Endothelial cell of umbilical vein (primary cell): Measurements from ENCODE around the gene PROZ. TPM values are rescaled to one million over a fixed set of nuclear protein-coding genes. Genes with fewer than 3 reads are reported as not detected.

ENCODE experiments used
- Bru-seq: library from RNA; stranded (reverse); fragments of 400-500 nt; gene quantifications from one replicate; lab custom pipeline; 2021; lab: Mats Ljungman, UMichigan
- BruChase-seq, 2 experiments: library from RNA; stranded (reverse); fragments of 400-500 nt; gene quantifications; one replicate each; lab custom pipeline; 2021; lab: Mats Ljungman, UMichigan
- BruUV-seq: library from RNA; stranded (reverse); fragments of 400-500 nt; replicated peaks from 2 replicates; lab custom pipeline; 2021; lab: Mats Ljungman, UMichigan
- CTCF ChIA-PET: fragments of 300-600, 350-600 bp; sonication (Branson Sonifier 250); formaldehyde crosslinking; loops from one replicate; lab custom pipeline; 2021; ENCODE audit warnings: antibody characterized with exemption, inconsistent platforms; lab: Charles Lee
- POLR2A ChIA-PET: fragments of 300-600, 350-600 bp; sonication (Branson Sonifier 250); formaldehyde crosslinking; loops from one replicate; lab custom pipeline; 2021; ENCODE audit warnings: antibody characterized with exemption, inconsistent platforms; lab: Charles Lee
- DNase-seq: peaks from one replicate; pipeline ENCODE4 v3.0.0-alpha.2; 2011; ENCODE audit warnings: low read depth, low spot score
- FAIRE-seq: peaks from 2 replicates; lab custom pipeline; 2011; peaks lifted over from hg19 to GRCh38; lab: Jason Lieb, UNC
- H2AFZ ChIP-seq: 2 replicates; pipeline ENCODE4 v1.6.0; 2012; ENCODE audit warnings: low read depth, low read length, control low read depth, inconsistent platforms
- H3K27ac ChIP-seq: 2 replicates; pipeline ENCODE4 v1.5.1; 2011; ENCODE audit warnings: low read depth, mild to moderate bottlenecking, control low read depth, low read length, moderate library complexity; ENCODE audit not compliant: insufficient read depth
- H3K27me3 ChIP-seq, 2 experiments: 2 replicates each; pipeline versions ENCODE4 v1.6.0 to v1.6.1; 2011; ENCODE audit warnings: low read length in 2 of 2, mixed read lengths in 1 of 2; ENCODE audit not compliant: control insufficient read depth in 2 of 2, insufficient read depth in 2 of 2
- H3K36me3 ChIP-seq, 2 experiments: 2 replicates in 1 of 2; 3 replicates in 1 of 2; pipeline ENCODE4 v1.5.1; 2011; ENCODE audit warnings: low read length in 2 of 2, mild to moderate bottlenecking in 1 of 2, moderate library complexity in 1 of 2; ENCODE audit not compliant: control insufficient read depth in 2 of 2, insufficient read depth in 2 of 2; ENCODE audit errors: extremely low read depth in 1 of 2
- H3K4me1 ChIP-seq: 3 replicates; pipeline ENCODE4 v1.5.1; 2011; ENCODE audit warnings: mild to moderate bottlenecking, low read length; ENCODE audit not compliant: control insufficient read depth, insufficient read depth; ENCODE audit errors: extremely low read depth
- H3K4me2 ChIP-seq: 2 replicates; pipeline ENCODE4 v1.6.1; 2011; ENCODE audit warnings: low read length, control low read depth, mixed read lengths; ENCODE audit not compliant: insufficient read depth
- H3K4me3 ChIP-seq, 3 experiments: fragments of 200-600 bp in 1 of 3; sonication (generic), shearing (Covaris generic) in 1 of 3; replicated peaks in 1 of 3; 2 replicates each; pipeline ENCODE4 v1.5.1; 2011 to 2016; ENCODE audit warnings: control low read depth in 3 of 3, low read length in 3 of 3, mild to moderate bottlenecking in 2 of 3, inconsistent platforms in 1 of 3, low read depth in 1 of 3, moderate library complexity in 1 of 3; ENCODE audit not compliant: insufficient read depth in 1 of 3
- H3K79me2 ChIP-seq: 2 replicates; pipeline ENCODE4 v1.6.0; 2012; ENCODE audit warnings: low read length, inconsistent platforms; ENCODE audit not compliant: control insufficient read depth, insufficient read depth
- H3K9ac ChIP-seq: replicated peaks from 2 replicates; pipeline ENCODE3; 2011; ENCODE audit warnings: low read length, control low read depth; ENCODE audit not compliant: insufficient read depth; ENCODE audit errors: extremely low read depth
- H3K9me1 ChIP-seq: replicated peaks from 3 replicates; pipeline ENCODE4 v1.6.0; 2011; ENCODE audit warnings: mild to moderate bottlenecking, low read length; ENCODE audit not compliant: control insufficient read depth, insufficient read depth; ENCODE audit errors: extremely low read depth
- H3K9me3 ChIP-seq: replicated peaks from 2 replicates; pipeline ENCODE4 v1.5.1; 2012; ENCODE audit warnings: low read length, inconsistent platforms; ENCODE audit not compliant: control insufficient read depth, insufficient read depth
- H4K20me1 ChIP-seq: replicated peaks from 2 replicates; pipeline ENCODE3; 2011; ENCODE audit warnings: mild to moderate bottlenecking, low read length; ENCODE audit not compliant: control insufficient read depth, insufficient read depth; ENCODE audit errors: extremely low read depth
- EZH2 ChIP-seq: IDR thresholded peaks from 2 replicates; pipeline ENCODE4 v1.6.1; 2012; ENCODE audit warnings: borderline replicate concordance, low read depth, mild to moderate bottlenecking, moderate library complexity, low read length, inconsistent platforms; ENCODE audit not compliant: severe bottlenecking
- FOS ChIP-seq: IDR thresholded peaks from 2 replicates; pipeline ENCODE4 v1.6.1; 2011; ENCODE audit warnings: mild to moderate bottlenecking, low read length, moderate library complexity, borderline replicate concordance; ENCODE audit not compliant: insufficient read depth
- GATA2 ChIP-seq: IDR thresholded peaks from 2 replicates; pipeline ENCODE4 v1.7.0; 2011; ENCODE audit warnings: low read depth, mild to moderate bottlenecking, moderate library complexity, mixed read lengths, low read length; ENCODE audit not compliant: insufficient read length, insufficient read depth
- JUN ChIP-seq: IDR thresholded peaks from 2 replicates; pipeline ENCODE4 v1.6.1; 2011; ENCODE audit warnings: borderline replicate concordance, low read depth; ENCODE audit not compliant: insufficient read length, insufficient read depth
- MYC ChIP-seq: IDR thresholded peaks from one replicate; pipeline ENCODE4 v1.6.1; 2011; ENCODE audit warnings: mild to moderate bottlenecking, low read depth, low read length
- POLR2A ChIP-seq: IDR thresholded peaks from 2 replicates; pipeline ENCODE4 v1.6.1; 2012; ENCODE audit warnings: low read depth, mild to moderate bottlenecking, control low read depth, low read length
- POLR2AphosphoS5 ChIP-seq: IDR thresholded peaks from 2 replicates; pipeline ENCODE4 v1.6.1; 2012; ENCODE audit warnings: low read depth, mild to moderate bottlenecking, control low read depth, low read length, moderate library complexity; ENCODE audit not compliant: insufficient read depth
- dilution Hi-C: fragments of 300-500 bp; cut with MboI; formaldehyde crosslinking; loops from one replicate; pipeline ENCODE4 v1.15.0; 2019; ENCODE audit warnings: low sequenced_read_pairs; ENCODE audit not compliant: extremely low pct_ligation_motif_present
- intact Hi-C: fragments of 100-400 bp; cut with micrococcal nuclease; formaldehyde crosslinking; loops from one replicate; pipeline ENCODE4 v1.10.0; 2022
- long read RNA-seq: library from polyadenylated mRNA; stranded (forward); transcript quantifications from one replicate; pipeline ENCODE4 v2.0.0, GENCODE V29; 2021
- polyA minus RNA-seq, 3 experiments: library from RNA; depleted of rRNA, polyadenylated mRNA; stranded (reverse); fragments of >200 nt; gene quantifications; 1 replicate in 1 of 3; 2 replicates in 2 of 3; pipeline ENCODE4 v1.2.3, GENCODE V29; 2011
- polyA plus RNA-seq, 4 experiments: library from polyadenylated mRNA; depleted of rRNA in 3 of 4; stranded (reverse) in 3 of 4; unstranded in 1 of 4; fragments of >200 nt; gene quantifications; 2 replicates each; pipeline versions ENCODE4 v1.2.1 to v1.2.3, GENCODE V29; 2011 to 2012; ENCODE audit warnings: missing spikeins in 1 of 4
- total RNA-seq: library from RNA; stranded (reverse); gene quantifications from 2 replicates; pipeline ENCODE4 v1.2.3, GENCODE V29; 2021
- TF ChIP-seq, protein P1 (sequence below), 2 donors: IDR thresholded peaks; 1 replicate in 1 of 2; 2 replicates in 1 of 2; pipeline ENCODE4 v1.5.1; 2011; ENCODE audit warnings: low read length in 2 of 2, mild to moderate bottlenecking in 2 of 2, moderate library complexity in 2 of 2, control low read depth in 1 of 2, inconsistent platforms in 1 of 2, low read depth in 1 of 2; ENCODE audit not compliant: insufficient read depth in 1 of 2; ENCODE audit errors: extremely low read depth in 1 of 2
- TF ChIP-seq, protein P2 (sequence below): IDR thresholded peaks from 2 replicates; pipeline ENCODE4 v1.6.1; 2011; ENCODE audit not compliant: insufficient read depth, insufficient read length

Gene PROZ, protein sequence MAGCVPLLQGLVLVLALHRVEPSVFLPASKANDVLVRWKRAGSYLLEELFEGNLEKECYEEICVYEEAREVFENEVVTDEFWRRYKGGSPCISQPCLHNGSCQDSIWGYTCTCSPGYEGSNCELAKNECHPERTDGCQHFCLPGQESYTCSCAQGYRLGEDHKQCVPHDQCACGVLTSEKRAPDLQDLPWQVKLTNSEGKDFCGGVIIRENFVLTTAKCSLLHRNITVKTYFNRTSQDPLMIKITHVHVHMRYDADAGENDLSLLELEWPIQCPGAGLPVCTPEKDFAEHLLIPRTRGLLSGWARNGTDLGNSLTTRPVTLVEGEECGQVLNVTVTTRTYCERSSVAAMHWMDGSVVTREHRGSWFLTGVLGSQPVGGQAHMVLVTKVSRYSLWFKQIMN
- not detected in 2 replicates for total RNA-seq
- polyA plus RNA-seq, result not detected in 2 replicates
- polyA plus RNA-seq (2011; cell fraction: cytosol; rRNA removed), result not detected in 2 replicates
- polyA plus RNA-seq (2011; cell fraction: nucleus; rRNA removed), result not detected in 2 replicates
- polyA plus RNA-seq (2012), result not detected in 2 replicates
- polyA minus RNA-seq, result not detected in 2 replicates
- polyA minus RNA-seq (2011; cell fraction: cytosol; rRNA and poly(A)+ RNA removed), result not detected
- not detected in 2 replicates for polyA minus RNA-seq (2011; cell fraction: nucleus; rRNA and poly(A)+ RNA removed)
- not detected for Bru-seq, nascent RNA
- BruChase-seq, experiment 1, labeled RNA remaining after a 6-hour chase, result not detected
- BruChase-seq, experiment 2, labeled RNA remaining after a 2-hour chase, result not detected
- long read RNA-seq, result 0 reads

DNA sequence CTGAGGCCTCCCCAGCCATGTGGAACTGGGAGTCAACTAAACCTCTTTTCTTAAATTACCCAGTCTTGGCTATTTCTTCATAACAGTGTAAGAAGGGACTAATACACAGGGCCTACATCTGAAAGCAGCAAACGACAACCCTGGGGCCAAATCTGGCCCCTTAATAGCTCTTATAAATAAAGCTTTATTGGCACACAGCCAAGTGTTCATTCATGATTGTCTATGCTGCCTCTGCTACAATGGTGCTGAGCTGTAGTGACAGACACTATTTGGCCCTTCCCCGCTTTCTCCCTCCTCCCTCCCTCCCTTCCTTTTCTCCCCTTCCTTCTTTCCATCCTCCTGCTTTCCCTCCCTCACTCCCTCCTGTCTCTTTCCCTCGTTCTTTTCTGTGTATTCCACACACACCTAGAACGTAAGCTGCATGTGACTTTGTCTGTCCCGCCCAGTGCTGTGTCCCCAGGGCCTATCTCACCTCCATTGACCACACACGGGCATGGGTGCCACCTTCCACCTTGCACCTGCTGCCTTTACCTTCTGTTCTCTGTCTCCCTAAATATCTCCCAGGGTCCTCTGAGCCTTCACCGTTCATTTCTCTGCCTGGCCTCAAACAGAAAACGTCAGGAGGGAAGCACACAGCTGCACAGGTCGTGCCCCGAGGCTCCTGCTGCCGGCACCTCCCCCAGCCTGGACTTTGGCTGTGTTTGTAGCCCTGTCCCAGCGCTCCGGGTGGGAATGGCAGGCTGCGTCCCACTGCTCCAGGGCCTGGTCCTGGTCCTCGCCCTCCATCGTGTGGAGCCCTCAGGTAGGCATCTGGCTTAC, at the start of gene PROZ:
TSS of gene PROZ (plus strand) at position 720 of the 819 bp plus-strand sequence. CDS start at position 733, 13 bp downstream.
- Histone ChIP-seq H4K20me1 (no peaks in the 10 kb centered on the region), H2AFZ (no peak within 1 kb of the TSS), H3K79me2 (no peaks in the 10 kb centered on the region), H3K9me3 (no peaks in the 10 kb centered on the region), H3K36me3 (no peaks in the 10 kb centered on the region), H3K27ac (no peak within 1 kb of the TSS), H3K9ac (no peak within 1 kb of the TSS), H3K27me3 (peaks cover 0 to 2% of the 10 kb centered on the region in 2 experiments), H3K4me3 (no peak within 1 kb of the TSS), H3K9me1 (no peaks in the 10 kb centered on the region), H3K4me1 (peaks cover 6% of the 10 kb centered on the region), H3K4me2 (no peak within 1 kb of the TSS)
- no peak for TF ChIP-seq POLR2A
- TF ChIP-seq GATA2, result no peak
- no peak for TF ChIP-seq MYC
- TF ChIP-seq EZH2, result no peak
- TF ChIP-seq, protein P1, sequence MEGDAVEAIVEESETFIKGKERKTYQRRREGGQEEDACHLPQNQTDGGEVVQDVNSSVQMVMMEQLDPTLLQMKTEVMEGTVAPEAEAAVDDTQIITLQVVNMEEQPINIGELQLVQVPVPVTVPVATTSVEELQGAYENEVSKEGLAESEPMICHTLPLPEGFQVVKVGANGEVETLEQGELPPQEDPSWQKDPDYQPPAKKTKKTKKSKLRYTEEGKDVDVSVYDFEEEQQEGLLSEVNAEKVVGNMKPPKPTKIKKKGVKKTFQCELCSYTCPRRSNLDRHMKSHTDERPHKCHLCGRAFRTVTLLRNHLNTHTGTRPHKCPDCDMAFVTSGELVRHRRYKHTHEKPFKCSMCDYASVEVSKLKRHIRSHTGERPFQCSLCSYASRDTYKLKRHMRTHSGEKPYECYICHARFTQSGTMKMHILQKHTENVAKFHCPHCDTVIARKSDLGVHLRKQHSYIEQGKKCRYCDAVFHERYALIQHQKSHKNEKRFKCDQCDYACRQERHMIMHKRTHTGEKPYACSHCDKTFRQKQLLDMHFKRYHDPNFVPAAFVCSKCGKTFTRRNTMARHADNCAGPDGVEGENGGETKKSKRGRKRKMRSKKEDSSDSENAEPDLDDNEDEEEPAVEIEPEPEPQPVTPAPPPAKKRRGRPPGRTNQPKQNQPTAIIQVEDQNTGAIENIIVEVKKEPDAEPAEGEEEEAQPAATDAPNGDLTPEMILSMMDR (IDR thresholded peaks at IDR 0.05; ENCODE audit: extremely low read depth in 1 of 2, insufficient read depth in 1 of 2, low read depth in 1 of 2, low read length in 2 of 2), result no peak
- TF ChIP-seq POLR2AphosphoS5, result no peak
- no peak for TF ChIP-seq JUN
- TF ChIP-seq, protein P2, sequence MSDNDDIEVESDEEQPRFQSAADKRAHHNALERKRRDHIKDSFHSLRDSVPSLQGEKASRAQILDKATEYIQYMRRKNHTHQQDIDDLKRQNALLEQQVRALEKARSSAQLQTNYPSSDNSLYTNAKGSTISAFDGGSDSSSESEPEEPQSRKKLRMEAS, result no peak
- TF ChIP-seq FOS, result no peak
- ChIA-PET POLR2A (no interaction called here), CTCF (no interaction called here)
- intact Hi-C loops (no loop called here), dilution Hi-C loops (no loop called here)
- no TSS peak for BruUV-seq
- DNase-seq (no peak), FAIRE-seq (no peak)
